Measurements from ENCODE around the gene ERC1. TPM values are rescaled to one million over a fixed set of nuclear protein-coding genes. Genes with fewer than 3 reads are reported as not detected.

Gene ERC1
- total RNA-seq, 1 experiment from 2014 or later = 55.1 TPM

DNA sequence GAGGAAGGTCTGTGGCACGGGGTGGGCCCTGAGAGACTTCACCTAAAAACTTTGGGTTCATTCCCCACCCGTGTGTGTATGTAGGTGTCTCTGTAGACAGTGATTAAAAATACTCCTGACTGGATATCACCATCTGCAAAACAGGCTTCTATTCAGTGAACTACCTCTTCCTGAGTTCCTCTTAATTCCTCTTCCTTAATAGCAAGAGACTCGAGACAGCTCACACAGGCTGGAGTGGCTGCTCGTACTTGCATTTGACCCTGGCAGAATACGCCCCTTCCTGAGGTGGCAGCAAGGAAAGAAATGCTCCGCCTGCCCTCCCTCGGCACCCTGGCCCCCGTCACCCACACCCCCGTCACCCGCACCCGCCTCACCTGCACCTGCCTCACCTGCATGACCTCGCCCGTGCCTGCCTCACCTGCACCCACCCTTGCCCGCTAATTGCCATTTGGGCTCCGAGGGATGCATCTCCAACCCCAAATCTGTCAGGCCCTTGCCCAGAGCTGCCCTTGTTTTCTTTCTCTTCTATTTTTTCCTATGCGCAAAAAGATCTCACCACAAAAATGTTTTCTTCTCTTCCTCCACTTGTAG is 513.4 kb downstream of the ERC1 start:
- TF ChIP-seq, protein P1, sequence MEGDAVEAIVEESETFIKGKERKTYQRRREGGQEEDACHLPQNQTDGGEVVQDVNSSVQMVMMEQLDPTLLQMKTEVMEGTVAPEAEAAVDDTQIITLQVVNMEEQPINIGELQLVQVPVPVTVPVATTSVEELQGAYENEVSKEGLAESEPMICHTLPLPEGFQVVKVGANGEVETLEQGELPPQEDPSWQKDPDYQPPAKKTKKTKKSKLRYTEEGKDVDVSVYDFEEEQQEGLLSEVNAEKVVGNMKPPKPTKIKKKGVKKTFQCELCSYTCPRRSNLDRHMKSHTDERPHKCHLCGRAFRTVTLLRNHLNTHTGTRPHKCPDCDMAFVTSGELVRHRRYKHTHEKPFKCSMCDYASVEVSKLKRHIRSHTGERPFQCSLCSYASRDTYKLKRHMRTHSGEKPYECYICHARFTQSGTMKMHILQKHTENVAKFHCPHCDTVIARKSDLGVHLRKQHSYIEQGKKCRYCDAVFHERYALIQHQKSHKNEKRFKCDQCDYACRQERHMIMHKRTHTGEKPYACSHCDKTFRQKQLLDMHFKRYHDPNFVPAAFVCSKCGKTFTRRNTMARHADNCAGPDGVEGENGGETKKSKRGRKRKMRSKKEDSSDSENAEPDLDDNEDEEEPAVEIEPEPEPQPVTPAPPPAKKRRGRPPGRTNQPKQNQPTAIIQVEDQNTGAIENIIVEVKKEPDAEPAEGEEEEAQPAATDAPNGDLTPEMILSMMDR (IDR thresholded peaks at IDR 0.05; ENCODE audit: unreplicated experiment) = no peak
- DNase-seq (ENCODE audit: unreplicated experiment) = no peak
- H3K27ac Mint-ChIP-seq (ENCODE audit: low read depth, unreplicated experiment) = no peak overlapping the region
- CTCF ChIA-PET = no interaction called here
- H3K4me3 Mint-ChIP-seq (ENCODE audit: unreplicated experiment) = no peak overlapping the region
- intact Hi-C loops (cut with micrococcal nuclease) = no loop called here
- no TSS peak for BruUV-seq (replicated peaks)
- peaks cover 8% of the 10 kb centered on the region for H3K4me1 Mint-ChIP-seq (ENCODE audit: insufficient read depth, unreplicated experiment)
- POLR2A ChIA-PET = no interaction called here
- H3K36me3 Mint-ChIP-seq (ENCODE audit: insufficient read depth, unreplicated experiment) = peaks cover 5% of the 10 kb centered on the region
- no peaks in the 10 kb centered on the region for H3K27me3 Mint-ChIP-seq (ENCODE audit: insufficient read depth, unreplicated experiment)
- no peaks in the 10 kb centered on the region for H3K9me3 Mint-ChIP-seq (ENCODE audit: unreplicated experiment)

DNA sequence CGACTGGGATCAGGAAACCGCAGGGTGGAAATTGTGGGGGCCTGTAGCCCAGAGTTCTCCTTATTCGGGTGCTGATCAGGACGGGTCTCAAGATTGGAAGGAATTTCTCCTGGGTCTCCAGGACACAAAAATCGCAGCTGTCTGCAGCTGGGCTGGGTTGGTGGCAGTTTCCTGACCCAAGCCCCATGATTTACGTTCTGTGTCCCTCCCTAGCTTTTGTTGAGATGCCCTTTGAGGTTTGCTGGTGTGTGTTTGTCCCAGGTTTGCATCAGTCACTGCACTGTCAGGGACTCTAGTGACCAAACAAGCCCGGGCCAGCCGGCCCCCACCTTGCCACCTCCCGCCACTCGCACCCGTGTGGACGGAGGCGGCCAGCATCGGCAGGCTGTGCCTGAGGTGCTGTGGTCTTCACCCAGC is 513.9 kb downstream of the ERC1 start:
- ChIA-PET CTCF (interaction anchor here (1.2 kb wide), 1 partner anchor 387 kb away, joined by 5 read pairs; no protein-coding TSS in a partner anchor), POLR2A (no interaction called here)
- no peaks in the 10 kb centered on the region for H3K27me3 Mint-ChIP-seq (ENCODE audit: insufficient read depth, unreplicated experiment)
- no TSS peak for BruUV-seq (replicated peaks)
- peaks cover under 1% of the 10 kb centered on the region for H3K36me3 Mint-ChIP-seq (ENCODE audit: insufficient read depth, unreplicated experiment)
- TF ChIP-seq, protein P1 (IDR thresholded peaks at IDR 0.05; ENCODE audit: unreplicated experiment) = no peak
- no peaks in the 10 kb centered on the region for H3K9me3 Mint-ChIP-seq (ENCODE audit: unreplicated experiment)
- H3K4me1 Mint-ChIP-seq (ENCODE audit: insufficient read depth, unreplicated experiment) = peaks cover 3% of the 10 kb centered on the region
- H3K4me3 Mint-ChIP-seq (ENCODE audit: unreplicated experiment) = no peak overlapping the region
- DNase-seq (ENCODE audit: unreplicated experiment) = no peak
- no peak overlapping the region for H3K27ac Mint-ChIP-seq (ENCODE audit: low read depth, unreplicated experiment)
- intact Hi-C loops (cut with micrococcal nuclease) = no loop called here

DNA sequence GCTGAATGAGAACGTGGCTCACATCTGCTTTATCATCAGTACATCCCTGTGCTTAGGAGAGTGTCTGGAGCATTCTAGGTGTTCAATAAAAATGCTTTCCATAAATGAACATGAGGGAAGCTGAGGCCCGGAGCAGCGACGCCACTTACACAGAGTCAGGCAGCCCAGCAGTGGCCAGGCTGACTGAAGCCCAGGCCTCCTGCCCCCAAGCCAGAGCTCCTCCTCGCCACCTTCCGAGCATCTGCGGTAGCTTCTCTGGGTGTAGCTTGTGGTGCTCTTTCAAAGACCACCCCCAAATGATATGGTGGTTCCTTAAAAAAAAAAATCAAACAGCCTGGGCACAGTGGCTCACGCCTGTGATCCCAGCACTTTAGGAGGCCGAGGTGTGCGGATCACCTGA is 514.6 kb downstream of the ERC1 start:
- no peak overlapping the region for H3K27ac Mint-ChIP-seq (ENCODE audit: low read depth, unreplicated experiment)
- DNase-seq (ENCODE audit: unreplicated experiment) = no peak
- CTCF ChIA-PET = interaction anchor here (1.2 kb wide), 1 partner anchor 388 kb away, joined by 5 read pairs; no protein-coding TSS in a partner anchor
- no peaks in the 10 kb centered on the region for H3K36me3 Mint-ChIP-seq (ENCODE audit: insufficient read depth, unreplicated experiment)
- TF ChIP-seq, protein P1 (IDR thresholded peaks at IDR 0.05; ENCODE audit: unreplicated experiment) = no peak
- H3K27me3 Mint-ChIP-seq (ENCODE audit: insufficient read depth, unreplicated experiment) = no peaks in the 10 kb centered on the region
- no peak overlapping the region for H3K4me3 Mint-ChIP-seq (ENCODE audit: unreplicated experiment)
- POLR2A ChIA-PET = no interaction called here
- no TSS peak for BruUV-seq (replicated peaks)
- intact Hi-C loops (cut with micrococcal nuclease) = no loop called here
- H3K4me1 Mint-ChIP-seq (ENCODE audit: insufficient read depth, unreplicated experiment) = no peaks in the 10 kb centered on the region
- no peaks in the 10 kb centered on the region for H3K9me3 Mint-ChIP-seq (ENCODE audit: unreplicated experiment)

DNA sequence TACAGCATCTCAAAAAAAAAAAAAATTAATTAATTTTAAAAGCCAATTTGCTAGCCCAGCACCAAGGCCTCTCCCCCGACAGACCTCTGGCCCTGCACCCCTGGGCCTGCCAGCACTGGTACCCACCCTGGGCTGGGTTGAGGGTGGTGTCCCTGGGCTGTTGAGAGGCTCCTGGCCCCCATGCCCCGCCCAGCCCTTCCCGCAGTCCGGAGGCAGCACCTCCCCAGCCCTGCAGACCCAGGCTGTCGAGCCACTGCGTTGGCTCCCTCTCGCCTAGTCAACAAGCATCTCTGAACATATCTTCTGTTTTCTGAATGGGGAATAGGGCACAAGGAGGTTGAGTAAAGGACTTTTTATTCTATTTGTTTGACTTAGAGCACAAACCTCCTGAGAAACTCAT is 516.3 kb downstream of the ERC1 start:
- DNase-seq (ENCODE audit: unreplicated experiment) = no peak
- Mint-ChIP-seq H3K27me3 (ENCODE audit: insufficient read depth, unreplicated experiment) (no peaks in the 10 kb centered on the region), H3K27ac (ENCODE audit: low read depth, unreplicated experiment) (no peak overlapping the region), H3K9me3 (ENCODE audit: unreplicated experiment) (no peaks in the 10 kb centered on the region), H3K4me1 (ENCODE audit: insufficient read depth, unreplicated experiment) (no peaks in the 10 kb centered on the region), H3K4me3 (ENCODE audit: unreplicated experiment) (no peak overlapping the region), H3K36me3 (ENCODE audit: insufficient read depth, unreplicated experiment) (no peaks in the 10 kb centered on the region)
- TF ChIP-seq, protein P1 (IDR thresholded peaks at IDR 0.05; ENCODE audit: unreplicated experiment) = no peak
- CTCF ChIA-PET = no interaction called here
- POLR2A ChIA-PET = no interaction called here
- intact Hi-C loops (cut with micrococcal nuclease) = no loop called here
- no TSS peak for BruUV-seq (replicated peaks)
